HG02840 (cell line): ENCODE data around the gene SYNE2.
"Not testable (repeated sequence)": the region's sequence is repeated elsewhere in the genome, so short reads cannot be mapped to it uniquely, and the experiment has no call there.

Experiments
- ATAC-seq: cut with Tn5 transposase; IDR thresholded peaks from one replicate; pipeline ENCODE4 v1.9.1; 2021; ENCODE audit warnings: mild to moderate bottlenecking, moderate library complexity, moderate number of reproducible peaks; ENCODE audit not compliant: unreplicated experiment, low FRiP score

The SYNE2 gene

DNA sequence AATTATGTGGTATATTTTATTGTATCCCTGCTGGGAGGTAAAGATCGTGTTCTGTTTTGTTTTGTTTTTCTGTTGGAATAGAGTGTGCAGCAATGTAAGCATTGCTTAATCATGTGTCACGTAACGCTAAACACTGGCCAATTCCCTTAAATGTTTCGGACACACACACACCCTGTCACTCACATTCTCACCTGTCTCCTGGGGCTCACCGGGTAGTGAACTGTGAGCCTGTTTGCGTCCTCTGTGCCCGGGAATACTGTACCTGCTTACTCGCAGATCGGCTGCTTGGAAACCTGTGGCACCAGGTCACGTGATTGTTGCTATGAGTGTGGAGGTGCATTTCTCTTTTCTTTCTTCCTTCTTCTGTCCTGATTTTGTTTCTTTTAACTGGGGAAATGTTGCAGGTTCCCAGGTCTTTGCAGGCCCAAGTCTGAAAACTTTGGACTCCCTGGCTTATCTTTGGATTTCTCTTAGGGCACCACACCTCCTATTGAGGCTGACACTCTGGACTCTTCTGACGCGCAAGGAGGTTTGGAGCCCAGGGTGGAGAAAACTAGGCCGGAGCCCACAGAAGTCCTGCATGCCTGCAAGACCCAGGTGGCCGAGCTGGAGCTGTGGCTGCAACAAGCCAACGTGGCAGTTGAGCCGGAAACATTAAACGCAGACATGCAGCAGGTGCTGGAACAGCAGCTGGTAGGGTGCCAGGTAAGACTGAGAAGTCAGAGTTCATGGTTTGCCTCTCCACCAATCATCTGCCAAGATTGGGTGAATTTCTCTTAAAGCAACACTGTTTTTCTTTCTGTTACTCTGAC lies 260.3 kb downstream of the SYNE2 start:
- no peak for ATAC-seq

DNA sequence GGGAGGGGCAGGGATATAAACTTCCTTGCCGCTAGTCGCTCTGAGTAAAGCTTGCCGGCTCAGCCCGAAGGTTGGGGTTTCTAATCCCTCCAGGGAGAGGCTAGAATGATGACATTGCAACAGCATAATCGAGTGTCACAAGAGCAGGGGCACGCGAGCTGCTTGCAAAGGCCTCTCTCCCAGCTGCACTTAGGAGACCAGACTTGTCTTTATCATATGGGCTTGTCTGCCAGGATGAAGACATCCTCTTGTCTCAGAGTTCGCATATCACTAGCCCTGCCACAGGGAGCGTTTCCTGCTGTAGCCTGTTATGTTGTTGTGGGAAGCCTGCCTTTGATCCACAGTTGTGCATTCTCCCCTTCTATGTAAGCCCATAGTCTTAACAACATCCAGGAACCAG lies 261.4 kb downstream of the SYNE2 start:
- no peak for ATAC-seq

DNA sequence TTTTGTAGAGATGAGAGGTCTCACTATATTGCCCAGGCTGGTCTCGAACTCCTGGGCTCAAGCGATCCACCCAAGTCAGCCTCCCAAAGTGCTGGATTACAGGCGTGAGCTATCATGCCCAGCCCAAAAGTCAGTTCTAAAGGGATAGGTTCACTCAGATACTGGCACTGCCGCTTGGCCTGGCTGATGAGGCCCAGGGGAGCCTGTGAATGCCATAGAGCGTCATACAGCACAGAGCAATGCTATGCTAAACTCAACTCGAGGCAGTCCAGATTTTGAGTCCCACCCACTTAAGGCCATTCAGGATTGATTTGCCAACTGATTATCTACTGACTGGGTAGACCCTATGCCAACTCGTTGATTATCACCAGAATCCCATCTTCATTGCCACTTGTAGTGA lies 262.0 kb downstream of the SYNE2 start:
- no peak for ATAC-seq

DNA sequence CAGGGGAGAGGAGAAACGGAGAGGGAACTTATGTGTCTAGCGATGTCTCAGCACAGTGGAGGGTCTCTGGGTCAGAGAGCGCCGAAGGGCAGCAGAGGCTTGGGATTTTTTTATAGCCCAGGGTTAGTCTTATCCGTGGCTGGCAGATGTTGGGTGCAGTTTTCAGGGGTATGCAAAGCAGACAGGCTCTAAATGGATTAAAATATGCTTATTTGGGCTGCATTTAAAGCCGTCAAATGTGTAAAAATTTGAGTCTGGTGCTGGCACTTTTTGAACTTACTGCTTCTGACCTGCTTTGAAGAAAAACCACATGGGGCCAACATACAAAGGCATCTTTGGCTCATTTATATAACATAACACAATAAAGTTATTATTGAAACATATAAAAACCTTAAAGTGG lies 262.6 kb downstream of the SYNE2 start:
- no peak for ATAC-seq

DNA sequence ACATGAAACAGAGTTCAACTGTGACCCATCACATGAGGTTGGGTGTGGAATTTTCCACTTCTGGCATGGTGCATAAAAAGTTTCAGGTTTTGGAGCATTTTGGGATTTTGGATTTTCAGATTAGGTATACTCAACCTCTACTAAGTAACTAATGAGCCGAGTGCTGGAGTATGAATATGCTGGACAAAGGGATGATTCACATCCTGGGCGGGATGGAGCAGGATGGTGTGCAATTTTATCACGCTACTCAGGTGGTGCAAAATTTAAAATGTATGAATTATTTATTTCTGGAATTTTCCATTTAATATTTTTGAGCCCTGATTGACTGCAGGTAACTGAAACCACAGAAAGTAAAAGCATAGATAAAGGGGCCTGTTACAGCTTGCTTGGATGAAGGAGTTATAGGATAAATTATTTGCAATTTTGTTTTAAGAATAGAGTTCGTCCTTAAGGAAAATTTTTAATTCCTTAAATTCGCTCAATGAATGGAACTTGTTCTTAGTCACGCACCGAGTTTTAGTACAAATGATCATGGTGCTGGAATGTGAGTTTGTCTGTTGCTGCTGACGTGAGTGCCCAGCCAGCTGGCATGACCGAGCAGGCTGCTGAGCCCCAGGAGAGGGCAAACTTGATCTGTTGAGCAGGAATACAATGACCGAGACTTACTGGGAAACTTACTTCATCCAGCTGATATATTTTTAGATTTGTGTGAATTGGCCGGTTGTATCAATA lies 265.0 kb downstream of the SYNE2 start:
- ATAC-seq: no peak

DNA sequence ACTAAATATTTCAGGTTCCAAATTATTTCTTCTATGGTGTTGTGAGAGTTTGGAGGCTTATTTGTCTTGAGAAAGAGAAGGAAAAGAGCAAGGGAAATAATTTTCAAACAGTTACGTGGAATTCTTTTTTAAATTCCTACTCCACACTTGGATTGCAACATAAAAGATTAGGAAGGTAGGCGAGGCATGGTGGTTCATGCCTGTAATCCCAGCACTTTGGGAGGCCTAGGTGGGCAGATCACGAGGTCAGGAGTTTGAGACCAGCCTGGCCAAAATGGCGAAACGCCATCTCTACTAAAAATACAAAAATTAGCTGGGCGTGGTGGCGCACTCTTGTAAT lies 265.6 kb downstream of the SYNE2 start:
- not testable (repeated sequence) for ATAC-seq

DNA sequence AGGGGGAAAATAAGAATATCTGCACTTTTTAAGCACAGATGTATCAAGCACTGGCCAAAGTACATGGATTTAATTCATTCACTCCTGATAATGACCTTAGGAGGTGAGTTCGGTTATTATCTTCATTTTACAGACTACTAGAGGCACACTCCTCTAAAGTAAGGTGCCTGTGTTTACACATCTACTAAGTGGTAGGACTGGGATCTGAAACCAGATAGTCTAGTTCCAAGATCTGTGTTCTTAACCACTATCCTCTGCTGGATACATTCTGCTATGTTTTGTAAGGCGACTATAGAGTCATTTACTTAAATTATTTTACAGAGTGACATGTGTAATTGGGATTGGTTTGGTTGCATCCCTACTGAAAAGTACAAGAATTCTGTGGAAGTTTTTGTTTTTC lies 266.1 kb downstream of the SYNE2 start:
- ATAC-seq: no peak

DNA sequence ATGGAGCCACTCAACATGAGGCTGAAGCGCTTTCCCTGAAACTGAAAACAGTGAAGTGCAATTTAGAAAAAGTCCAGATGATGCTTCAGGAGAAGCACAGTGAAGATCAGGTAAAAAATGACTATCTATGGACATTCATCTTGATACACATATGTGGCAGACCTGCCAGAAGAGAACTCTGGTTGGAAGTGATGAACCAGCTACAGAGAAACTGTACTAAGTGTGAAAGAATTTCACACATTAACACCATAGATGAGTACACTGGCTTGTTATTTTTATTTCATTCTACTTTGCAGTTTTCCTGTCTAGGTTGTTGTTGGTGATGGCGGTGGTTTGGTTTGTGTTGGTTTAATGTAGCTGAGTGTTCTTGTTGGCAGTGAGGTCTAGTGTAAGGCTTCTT lies 266.7 kb downstream of the SYNE2 start:
- ATAC-seq: no peak

DNA sequence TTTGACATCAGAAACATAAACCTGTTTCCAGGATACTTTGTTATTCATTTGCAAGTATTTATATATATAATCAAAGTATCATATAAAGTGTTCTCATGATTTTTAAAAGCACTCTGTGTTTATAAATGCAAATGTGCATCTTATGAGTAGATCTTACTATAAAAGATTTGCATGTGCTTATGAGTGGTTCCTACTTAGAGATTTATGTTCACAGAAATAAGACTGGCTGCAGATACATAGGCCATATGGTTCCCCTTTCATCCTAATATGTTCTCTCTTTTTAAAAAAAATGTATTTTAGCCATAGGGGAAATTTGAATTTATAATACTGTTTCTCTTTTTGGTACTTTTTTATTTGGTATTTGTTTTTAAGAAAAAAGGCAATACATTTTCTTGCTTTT lies 267.2 kb downstream of the SYNE2 start:
- ATAC-seq: no peak

DNA sequence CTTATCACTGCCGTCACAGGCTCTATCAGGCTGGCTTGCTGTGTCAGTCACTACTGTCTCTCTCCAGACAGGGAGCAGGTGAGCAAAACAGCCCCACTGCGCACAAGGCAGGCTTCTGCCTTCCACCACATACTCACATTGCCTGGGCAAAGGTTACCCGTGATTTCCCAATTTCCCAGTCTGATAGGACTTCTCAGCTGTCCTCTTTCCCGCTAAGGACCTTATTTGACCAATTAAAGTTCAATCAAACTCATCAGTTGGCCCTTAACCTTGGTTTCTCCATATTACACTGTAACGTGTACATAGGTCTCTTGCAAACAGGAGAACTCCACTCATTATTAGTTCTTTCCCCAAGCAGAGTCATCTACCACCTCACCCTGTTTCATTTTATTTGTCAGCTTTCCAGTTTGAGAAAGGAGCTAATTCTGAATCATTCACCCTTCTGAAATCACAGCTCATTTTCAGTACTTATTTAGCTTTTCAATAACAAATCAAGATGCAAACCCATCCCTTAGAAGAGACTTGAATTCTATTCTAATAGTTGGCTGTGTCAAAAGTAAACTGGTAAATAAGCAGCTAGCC lies 270.5 kb downstream of the SYNE2 start:
- ATAC-seq: no peak

DNA sequence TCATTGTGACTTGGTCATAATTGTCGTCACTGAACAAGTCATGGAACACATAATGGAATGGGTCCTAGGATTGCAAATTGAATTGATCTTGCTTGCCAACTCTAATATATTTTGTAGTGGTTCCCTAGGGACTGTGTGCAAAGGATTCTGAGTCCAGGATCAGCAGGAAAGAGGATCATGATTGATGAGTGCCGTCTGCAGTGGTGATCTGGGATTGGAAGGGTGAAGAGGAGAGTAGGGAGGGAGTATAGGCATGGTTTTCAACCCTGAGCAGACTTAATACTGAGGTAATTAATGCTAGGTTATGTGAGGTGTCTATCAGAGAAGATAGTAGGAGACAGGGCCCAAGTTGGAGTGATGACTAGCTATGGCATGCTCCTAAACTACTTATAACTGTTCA lies 272.5 kb downstream of the SYNE2 start:
- ATAC-seq: no peak

DNA sequence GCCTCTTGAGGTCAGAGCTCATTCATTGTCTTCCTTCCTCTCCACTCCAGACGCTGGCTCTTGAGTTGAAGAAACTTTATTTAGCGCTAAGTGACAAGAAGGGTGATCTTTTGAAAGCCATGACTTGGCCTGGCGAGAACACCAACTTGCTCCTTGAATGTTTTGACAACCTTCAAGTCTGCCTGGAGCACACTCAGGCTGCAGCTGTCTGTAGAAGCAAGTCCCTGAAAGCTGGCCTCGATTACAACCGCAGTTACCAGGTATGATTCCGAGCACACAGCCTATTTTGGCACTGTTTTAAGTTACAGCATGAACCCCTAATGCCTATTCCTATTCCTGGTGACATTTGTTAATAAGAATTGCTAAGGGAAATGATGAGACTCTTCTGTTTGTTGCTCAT lies 273.7 kb downstream of the SYNE2 start:
- no peak for ATAC-seq

DNA sequence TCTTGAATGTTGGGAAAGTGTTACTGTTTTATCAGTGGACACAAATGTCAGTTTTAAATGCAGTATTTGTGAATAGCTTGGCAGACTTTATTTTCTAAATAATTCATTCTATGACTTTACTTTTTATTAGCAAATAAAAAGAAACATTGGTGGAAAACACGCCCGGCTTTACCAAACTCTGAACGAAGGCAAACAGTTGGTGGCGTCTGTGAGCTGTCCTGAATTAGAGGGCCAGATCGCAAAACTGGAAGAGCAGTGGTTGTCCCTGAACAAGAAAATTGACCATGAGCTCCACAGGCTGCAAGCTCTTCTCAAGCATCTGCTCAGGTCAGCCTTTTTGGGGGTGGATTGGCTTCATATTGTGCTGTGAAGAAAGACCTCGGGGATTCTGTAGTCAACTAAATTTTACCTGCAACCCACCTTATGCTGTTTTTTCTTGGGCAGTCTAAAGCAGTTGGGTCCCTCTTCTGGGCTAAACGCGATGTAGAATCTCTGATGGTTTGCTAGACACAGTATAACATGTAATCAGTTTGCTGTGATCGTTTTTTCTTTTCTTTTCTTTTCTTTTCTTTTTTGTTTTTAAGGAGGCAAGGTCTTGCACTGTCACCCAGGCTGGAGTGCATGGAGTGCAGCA lies 285.0 kb downstream of the SYNE2 start:
- no peak for ATAC-seq

DNA sequence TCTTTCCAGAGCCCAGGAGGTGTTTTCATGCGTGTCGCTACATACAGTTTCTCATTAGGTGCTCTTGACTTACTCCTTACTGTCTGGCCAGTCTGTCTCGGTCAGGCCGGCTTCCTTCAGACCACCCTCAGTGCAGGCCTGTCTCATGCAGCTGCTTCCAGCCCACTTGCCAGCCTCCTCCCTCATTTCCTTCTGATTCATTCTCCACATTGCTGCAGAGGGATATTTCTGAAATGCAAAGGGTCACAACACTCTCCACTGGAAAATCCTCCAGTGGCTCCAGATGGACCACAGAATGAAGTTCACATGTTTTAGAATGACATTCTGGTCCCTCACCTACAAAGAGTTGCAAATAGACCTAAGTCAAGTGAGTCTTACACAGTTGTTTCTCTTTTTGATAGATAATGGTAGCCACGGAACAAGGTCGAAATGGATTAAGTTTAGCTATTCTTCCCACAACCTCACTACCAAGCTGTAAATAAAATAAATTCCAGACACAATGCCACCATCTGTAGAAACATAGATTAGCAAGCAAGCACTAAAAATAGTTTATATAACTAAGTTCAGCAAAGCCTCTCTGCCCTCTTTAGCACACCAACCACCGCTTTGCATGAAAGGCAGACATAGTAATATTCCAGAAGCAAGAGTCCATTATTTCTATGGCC lies 294.5 kb downstream of the SYNE2 start:
- ATAC-seq: no peak

DNA sequence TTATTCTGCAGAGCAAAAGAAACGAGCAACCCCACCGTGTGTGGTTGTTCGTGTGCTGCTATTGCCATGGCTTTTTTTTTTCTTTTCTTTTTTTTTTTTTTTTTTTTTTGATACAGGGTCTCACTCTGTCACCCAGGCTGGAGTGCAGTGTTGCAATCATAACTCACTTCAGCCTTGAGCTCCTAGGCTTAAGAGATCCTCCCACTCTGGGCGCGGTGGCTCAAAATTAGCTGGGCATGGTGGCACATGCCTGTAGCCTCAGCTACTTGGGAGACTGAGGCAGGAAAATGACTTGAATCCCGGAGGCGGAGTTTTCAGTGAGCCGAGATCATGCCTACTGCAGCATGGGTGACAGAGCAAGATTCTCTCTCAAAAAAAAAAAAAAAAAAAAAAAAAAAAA lies 297.1 kb downstream of the SYNE2 start:
- no peak for ATAC-seq

DNA sequence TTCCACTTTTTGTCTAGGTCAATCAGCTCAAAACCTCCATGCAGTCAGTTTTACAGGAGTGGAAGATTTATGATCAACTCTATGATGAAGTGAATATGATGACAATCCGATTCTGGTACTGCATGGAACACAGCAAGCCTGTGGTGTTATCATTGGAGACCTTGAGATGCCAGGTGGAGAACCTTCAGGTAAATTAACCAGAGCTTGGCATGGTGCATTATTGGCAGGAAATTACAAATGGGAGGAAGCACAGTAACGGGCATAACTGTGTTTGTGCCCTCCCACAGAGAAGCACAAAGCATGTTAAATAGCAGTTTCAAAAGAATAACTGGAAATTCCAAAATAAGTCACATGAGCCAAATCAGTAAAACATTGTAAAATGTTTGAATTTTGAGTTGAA lies 305.8 kb downstream of the SYNE2 start:
- ATAC-seq: no peak

DNA sequence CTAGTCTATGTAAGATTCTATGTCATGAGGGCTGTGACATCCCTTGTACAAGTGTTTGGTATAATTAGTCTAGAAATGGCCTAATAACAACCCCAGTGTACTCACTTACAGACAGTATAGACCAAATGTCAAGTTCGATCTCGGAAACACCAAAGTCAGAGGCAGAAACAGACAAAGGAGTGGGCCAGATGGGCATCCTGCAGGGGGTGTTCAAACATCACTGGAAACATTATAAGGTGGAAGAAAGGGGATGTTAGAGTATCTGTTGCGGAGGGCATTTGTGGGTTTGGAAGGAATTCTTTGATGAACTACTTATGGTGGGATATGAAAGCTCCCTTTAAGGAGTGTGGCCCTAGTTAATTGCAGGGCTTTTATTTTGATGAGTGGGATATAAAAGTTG lies 306.8 kb downstream of the SYNE2 start:
- ATAC-seq: no peak

DNA sequence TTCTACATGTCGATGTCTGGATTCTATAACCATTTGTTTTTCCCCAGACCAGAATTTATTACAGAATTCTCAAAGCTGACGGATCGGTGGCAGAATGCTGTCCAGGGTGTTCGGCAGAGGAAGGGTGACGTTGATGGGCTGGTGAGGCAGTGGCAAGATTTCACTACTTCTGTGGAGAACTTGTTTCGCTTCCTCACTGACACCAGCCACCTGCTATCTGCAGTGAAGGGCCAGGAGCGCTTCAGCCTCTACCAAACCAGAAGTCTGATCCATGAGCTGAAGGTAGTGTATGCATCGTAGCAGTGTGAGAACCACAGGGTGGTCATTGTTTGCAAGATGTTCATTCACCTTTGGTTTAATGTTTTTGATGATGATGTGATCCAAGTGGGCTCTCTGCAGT lies 317.4 kb downstream of the SYNE2 start:
- ATAC-seq: no peak

DNA sequence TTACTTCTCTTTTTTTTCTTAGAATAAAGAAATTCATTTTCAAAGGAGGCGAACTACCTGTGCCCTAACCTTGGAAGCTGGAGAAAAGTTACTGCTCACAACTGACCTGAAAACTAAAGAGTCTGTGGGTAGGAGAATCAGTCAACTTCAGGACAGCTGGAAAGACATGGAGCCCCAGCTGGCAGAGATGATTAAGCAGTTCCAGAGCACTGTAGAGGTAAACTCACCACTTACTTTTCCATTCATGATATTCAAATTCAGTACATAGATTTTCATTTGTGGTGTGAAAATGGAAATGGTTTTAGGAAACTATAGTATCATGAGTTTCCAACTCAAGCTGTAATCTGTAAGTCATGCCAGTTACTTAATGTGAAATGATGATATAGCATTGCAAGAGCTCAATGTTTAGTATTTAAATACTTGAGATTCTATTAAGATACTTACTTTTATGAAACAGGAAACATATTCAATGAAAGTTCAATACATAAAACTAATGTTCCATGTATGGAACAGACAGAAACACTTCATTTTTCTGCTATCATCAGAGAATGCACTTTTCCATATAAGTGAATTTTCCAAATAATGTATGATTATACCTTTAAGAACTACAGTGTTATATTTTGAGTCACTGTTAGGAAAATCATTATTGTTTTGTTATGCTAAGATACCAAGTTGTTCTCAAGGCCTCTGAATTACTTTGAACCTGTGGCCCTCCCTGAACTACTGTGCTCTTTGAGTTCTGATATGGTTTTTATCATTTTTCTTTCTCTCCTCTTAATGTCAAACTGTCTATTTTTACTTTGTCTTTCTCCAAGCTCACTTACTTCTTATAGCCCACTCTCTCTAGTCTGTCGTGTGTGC lies 322.3 kb downstream of the SYNE2 start:
- ATAC-seq: no peak

DNA sequence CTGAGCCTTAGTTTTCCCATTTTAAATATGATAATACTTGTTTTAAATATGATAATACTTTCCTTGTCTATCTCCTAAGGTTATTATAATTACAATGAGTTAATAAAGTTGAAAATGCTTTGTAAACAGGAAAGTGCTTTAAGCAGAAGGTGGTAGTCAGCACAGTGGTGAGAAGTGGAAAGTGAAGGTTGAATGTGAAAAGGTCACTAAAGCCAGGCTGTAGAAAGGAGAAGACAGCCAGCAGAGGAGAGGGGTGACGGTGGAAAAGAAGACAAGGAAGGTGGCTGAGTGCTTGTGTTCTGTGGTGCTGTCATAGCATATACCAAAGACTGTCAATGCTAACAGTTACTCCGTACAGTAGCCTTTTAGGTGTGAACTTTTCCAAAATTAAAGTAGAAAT lies 323.5 kb downstream of the SYNE2 start:
- no peak for ATAC-seq
